NB4 (cell line): ENCODE measurements around the gene SLC35B2.

Source experiments
- MAX ChIP-seq: IDR thresholded peaks from 2 replicates; pipeline ENCODE4 v1.6.1; 2011; ENCODE audit warnings: low read depth, low read length
- MYC ChIP-seq: IDR thresholded peaks from 2 replicates; pipeline ENCODE4 v1.6.1; 2011; ENCODE audit warnings: low read depth, low read length
- POLR2A ChIP-seq: IDR thresholded peaks from 2 replicates; pipeline ENCODE4 v1.6.1; 2011; ENCODE audit warnings: mild to moderate bottlenecking; ENCODE audit not compliant: insufficient read length; ENCODE audit errors: extremely low read depth

- TF ChIP-seq POLR2A (no peak), MYC (no peak), MAX (no peak)
Observed at GRCh38 chr6:44253307-44254101, 3.8 kb downstream of the SLC35B2 start.
